ENCODE data around the gene FAM174B.

Gene FAM174B

GRCh38 chr15:92595506-92596381, 59.8 kb downstream of the FAM174B start:
- no peaks in the 10 kb centered on the region for H3K9me3 Mint-ChIP-seq
- H3K4me3 Mint-ChIP-seq: no peak overlapping the region
- H3K27ac Mint-ChIP-seq: no peak overlapping the region
- peaks cover 4% of the 10 kb centered on the region for H3K27me3 Mint-ChIP-seq
- peaks cover 2% of the 10 kb centered on the region for H3K4me1 Mint-ChIP-seq
- DNase-seq: no peak
- no peaks in the 10 kb centered on the region for H3K36me3 Mint-ChIP-seq (ENCODE audit: low read depth)
- no peak for ATAC-seq

DNA sequence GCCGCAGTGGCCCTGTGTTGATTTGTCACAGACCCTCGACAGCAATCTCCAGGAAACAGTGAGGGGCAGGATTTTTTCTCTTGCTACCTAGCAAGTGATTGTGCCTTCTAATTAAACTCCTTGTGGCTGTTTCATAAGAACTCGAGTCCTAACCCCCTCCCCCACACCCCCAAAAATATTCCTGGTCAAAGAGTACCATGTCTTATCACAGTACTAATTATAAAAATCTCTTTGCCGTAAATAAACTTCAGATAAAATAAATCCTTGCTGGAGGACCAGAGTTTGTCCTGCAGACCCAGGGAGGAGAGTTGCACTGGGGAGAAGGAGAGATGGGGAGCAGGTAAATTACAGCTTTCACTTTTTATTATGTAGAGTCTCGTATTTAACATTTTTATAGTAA, 64.3 kb downstream of the FAM174B start:
- no peak overlapping the region for H3K27ac Mint-ChIP-seq
- no peaks in the 10 kb centered on the region for H3K9me3 Mint-ChIP-seq

GRCh38 chr15:92586966-92587365, 68.6 kb downstream of the FAM174B start:
- ATAC-seq: no peak
- Mint-ChIP-seq H3K9me3 (no peaks in the 10 kb centered on the region), H3K4me3 (no peak overlapping the region), H3K4me1 (no peaks in the 10 kb centered on the region), H3K27me3 (no peaks in the 10 kb centered on the region), H3K36me3 (ENCODE audit: low read depth) (no peaks in the 10 kb centered on the region), H3K27ac (no peak overlapping the region)
- no peak for DNase-seq

More for the DNA sequence above, 64.3 kb downstream of the FAM174B start:
- no peak overlapping the region for H3K4me3 Mint-ChIP-seq
- no peaks in the 10 kb centered on the region for H3K36me3 Mint-ChIP-seq (ENCODE audit: low read depth)
- H3K27me3 Mint-ChIP-seq: peaks cover 2% of the 10 kb centered on the region
- ATAC-seq (no peak), DNase-seq (no peak)
- H3K4me1 Mint-ChIP-seq: no peaks in the 10 kb centered on the region

DNA sequence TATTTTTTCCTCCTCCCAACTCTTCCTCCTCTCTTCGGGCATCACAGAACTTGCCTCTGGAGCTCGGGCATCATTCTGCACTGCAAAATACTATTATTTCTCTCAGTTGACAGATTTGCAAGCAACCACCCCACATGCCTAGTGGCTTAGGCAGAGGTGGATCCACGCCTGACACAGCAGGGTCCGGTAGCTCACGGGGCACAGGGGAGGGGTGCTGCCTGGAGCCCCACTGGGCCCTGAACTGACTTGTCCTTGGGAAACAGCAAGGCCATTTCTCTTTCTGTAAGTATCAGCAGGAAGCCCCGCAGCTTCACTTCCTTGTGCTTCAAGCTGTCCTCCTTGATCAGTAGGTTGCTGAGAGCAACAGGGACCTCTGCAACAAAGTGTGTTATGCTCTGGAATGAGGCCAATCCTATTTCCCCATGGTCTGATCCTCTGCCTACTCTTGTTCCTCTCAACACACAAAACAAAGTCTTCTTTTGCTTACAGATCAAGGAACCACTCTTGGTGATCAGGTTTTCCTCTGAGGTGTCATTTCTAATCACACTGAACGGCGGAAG, 69.1 kb downstream of the FAM174B start:
- Mint-ChIP-seq H3K4me1 (no peaks in the 10 kb centered on the region), H3K4me3 (no peak overlapping the region), H3K36me3 (ENCODE audit: low read depth) (no peaks in the 10 kb centered on the region), H3K27me3 (no peaks in the 10 kb centered on the region), H3K9me3 (no peaks in the 10 kb centered on the region), H3K27ac (no peak overlapping the region)
- no peak for ATAC-seq
- no peak for DNase-seq

DNA sequence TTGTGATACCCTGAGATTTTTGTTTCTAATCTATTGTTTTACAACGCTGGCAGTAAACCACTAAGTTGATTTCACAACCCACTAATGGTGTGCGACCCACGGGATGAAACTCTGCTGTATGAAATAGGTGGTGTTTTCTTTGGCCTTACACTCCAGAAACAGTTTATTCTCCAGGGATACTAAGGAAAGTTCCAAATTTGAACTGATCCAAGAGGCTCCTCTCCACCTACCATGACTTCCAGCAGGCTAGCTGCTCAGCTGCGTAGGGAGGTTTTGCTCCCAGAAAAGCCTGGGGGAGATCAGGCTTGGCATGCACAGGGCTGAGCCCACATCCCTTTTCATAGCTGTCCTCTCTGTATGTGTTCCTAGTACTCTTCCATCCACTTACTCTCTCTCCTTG, 71.5 kb downstream of the FAM174B start:
- no peak for ATAC-seq
- no peak overlapping the region for H3K4me3 Mint-ChIP-seq
- no peaks in the 10 kb centered on the region for H3K36me3 Mint-ChIP-seq (ENCODE audit: low read depth)
- H3K27ac Mint-ChIP-seq: no peak overlapping the region
- no peaks in the 10 kb centered on the region for H3K4me1 Mint-ChIP-seq
- no peak for DNase-seq
- H3K9me3 Mint-ChIP-seq: no peaks in the 10 kb centered on the region
- peaks cover 3% of the 10 kb centered on the region for H3K27me3 Mint-ChIP-seq

DNA sequence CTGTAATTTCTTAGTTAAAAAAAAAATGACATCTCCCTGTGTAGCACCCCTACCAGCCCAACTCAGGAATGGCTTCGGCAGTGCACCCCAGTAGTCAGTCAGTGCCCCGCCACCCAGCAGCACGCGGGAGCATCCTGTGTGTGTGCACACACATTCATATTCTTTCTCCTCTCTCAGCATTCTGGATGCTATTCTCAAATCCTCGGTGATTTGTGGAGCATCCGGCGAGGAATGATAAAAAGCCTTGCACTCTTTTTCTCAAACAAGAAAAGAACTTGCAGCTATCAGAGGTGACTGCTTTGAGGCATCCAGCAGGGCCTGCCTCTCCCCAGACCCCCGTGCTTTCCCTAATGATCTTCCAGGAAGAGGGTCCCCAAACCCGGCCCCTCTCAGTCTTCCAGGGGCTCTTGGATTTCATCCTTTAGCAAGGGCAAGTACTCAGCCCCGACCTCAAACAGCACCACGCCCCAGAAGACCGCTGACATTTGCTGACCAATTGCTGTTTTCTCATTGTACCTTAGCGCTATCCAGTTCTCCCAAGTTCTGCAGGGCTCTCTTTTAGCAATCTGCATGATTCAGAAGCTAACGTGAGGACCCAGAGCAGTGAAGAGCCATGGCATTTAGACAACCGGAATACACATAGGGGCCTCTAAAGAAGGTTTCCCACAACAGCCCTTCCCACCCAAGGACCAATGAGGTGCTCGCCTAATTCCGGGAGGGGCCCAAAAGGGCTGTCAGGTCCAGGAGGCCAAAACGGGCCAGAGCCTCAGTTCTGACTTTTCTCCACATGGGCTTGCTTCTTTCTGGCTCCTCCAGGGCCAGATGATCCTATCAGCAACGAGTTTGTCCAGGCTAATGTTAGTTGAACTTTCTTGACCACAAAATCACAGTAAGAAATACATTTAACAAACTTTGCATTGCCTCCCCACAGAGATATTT, 72.2 kb downstream of the FAM174B start:
- Mint-ChIP-seq H3K4me3 (no peak overlapping the region), H3K4me1 (no peaks in the 10 kb centered on the region), H3K27ac (no peak overlapping the region), H3K27me3 (peaks cover 5% of the 10 kb centered on the region), H3K36me3 (ENCODE audit: low read depth) (no peaks in the 10 kb centered on the region), H3K9me3 (no peaks in the 10 kb centered on the region)
- ATAC-seq (no peak), DNase-seq (no peak)

- Mint-ChIP-seq H3K36me3 (ENCODE audit: low read depth) (no peaks in the 10 kb centered on the region), H3K4me3 (no peak overlapping the region), H3K27me3 (peaks cover 5% of the 10 kb centered on the region), H3K27ac (no peak overlapping the region), H3K4me1 (no peaks in the 10 kb centered on the region), H3K9me3 (no peaks in the 10 kb centered on the region)
- ATAC-seq (no peak), DNase-seq (no peak)
These were observed 73.4 kb downstream of the FAM174B start for GRCh38 chr15:92582206-92582605.

GRCh38 chr15:92580933-92581445, 74.6 kb downstream of the FAM174B start:
- Mint-ChIP-seq H3K36me3 (ENCODE audit: low read depth) (no peaks in the 10 kb centered on the region), H3K4me3 (no peak overlapping the region), H3K27ac (no peak overlapping the region), H3K27me3 (peaks cover 5% of the 10 kb centered on the region), H3K4me1 (no peaks in the 10 kb centered on the region), H3K9me3 (no peaks in the 10 kb centered on the region)
- DNase-seq: no peak
- no peak for ATAC-seq

DNA sequence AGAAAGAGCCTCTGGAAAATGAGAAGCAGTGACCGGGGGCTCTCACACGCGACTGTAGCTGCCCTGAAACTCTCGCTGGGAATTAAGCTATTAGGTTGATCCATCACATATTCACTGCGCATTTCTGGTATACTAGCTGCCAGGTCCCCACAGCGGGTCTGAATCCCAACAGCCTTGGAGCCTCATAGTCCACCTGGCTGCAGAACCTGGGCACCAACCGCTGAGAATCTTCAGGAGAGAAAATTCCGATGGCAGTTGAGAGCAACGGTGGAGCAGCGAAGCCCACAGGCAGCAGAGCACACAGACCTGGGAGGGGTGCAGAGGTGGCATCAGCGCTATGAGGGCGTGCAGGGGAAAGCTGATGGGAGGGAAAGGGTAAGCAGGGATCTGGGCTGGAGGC, 75.1 kb downstream of the FAM174B start:
- H3K4me3 Mint-ChIP-seq: no peak overlapping the region
- peaks cover 5% of the 10 kb centered on the region for H3K27me3 Mint-ChIP-seq
- H3K27ac Mint-ChIP-seq: no peak overlapping the region
- no peaks in the 10 kb centered on the region for H3K9me3 Mint-ChIP-seq
- H3K4me1 Mint-ChIP-seq: no peaks in the 10 kb centered on the region
- ATAC-seq (no peak), DNase-seq (no peak)
- H3K36me3 Mint-ChIP-seq (ENCODE audit: low read depth): no peaks in the 10 kb centered on the region

DNA sequence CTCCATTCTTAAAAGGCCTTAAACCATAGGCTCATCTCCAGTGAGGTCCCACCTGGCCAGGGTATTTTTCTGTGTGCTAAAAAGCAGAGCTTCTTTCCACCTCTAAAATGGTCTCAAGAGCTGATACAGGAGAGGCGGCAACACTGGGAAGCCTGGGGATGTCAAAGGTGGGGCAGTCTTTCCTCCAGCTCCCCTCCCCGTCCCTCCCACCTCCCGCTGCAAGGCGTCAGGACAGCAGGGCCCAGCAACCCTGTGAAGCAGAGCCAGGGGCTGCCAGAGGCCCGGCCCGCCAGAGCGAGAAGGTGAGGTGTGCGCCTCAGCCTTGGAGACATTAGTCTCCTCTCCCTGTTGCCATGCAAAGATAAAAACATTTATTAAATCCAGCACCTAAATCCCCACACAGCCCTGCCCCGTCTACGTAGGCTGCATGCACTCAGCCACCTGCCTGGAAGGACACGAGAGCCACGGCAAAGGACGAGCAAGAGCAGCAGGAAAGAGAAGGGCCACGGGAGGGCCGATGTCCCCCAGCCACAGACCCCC, 75.6 kb downstream of the FAM174B start:
- Mint-ChIP-seq H3K36me3 (ENCODE audit: low read depth) (no peaks in the 10 kb centered on the region), H3K9me3 (no peaks in the 10 kb centered on the region), H3K4me1 (no peaks in the 10 kb centered on the region), H3K4me3 (no peak overlapping the region), H3K27me3 (peaks cover 5% of the 10 kb centered on the region), H3K27ac (no peak overlapping the region)
- no peak for DNase-seq
- ATAC-seq: no peak

GRCh38 chr15:92579486-92579885, 76.1 kb downstream of the FAM174B start:
- peaks cover 5% of the 10 kb centered on the region for H3K27me3 Mint-ChIP-seq
- H3K9me3 Mint-ChIP-seq: no peaks in the 10 kb centered on the region
- no peak overlapping the region for H3K4me3 Mint-ChIP-seq
- ATAC-seq (no peak), DNase-seq (no peak)
- no peaks in the 10 kb centered on the region for H3K4me1 Mint-ChIP-seq
- H3K36me3 Mint-ChIP-seq (ENCODE audit: low read depth): no peaks in the 10 kb centered on the region
- H3K27ac Mint-ChIP-seq: no peak overlapping the region

GRCh38 chr15:92578096-92578835, 77.3 kb downstream of the FAM174B start:
- H3K27me3 Mint-ChIP-seq: peaks cover 7% of the 10 kb centered on the region
- DNase-seq: no peak
- no peak overlapping the region for H3K27ac Mint-ChIP-seq
- H3K4me3 Mint-ChIP-seq: no peak overlapping the region
- no peaks in the 10 kb centered on the region for H3K9me3 Mint-ChIP-seq
- no peaks in the 10 kb centered on the region for H3K4me1 Mint-ChIP-seq
- no peak for ATAC-seq
- no peaks in the 10 kb centered on the region for H3K36me3 Mint-ChIP-seq (ENCODE audit: low read depth)

- ATAC-seq (no peak), DNase-seq (no peak)
- Mint-ChIP-seq H3K27ac (no peak overlapping the region), H3K9me3 (no peaks in the 10 kb centered on the region), H3K36me3 (ENCODE audit: low read depth) (no peaks in the 10 kb centered on the region), H3K27me3 (peaks cover 7% of the 10 kb centered on the region), H3K4me1 (no peaks in the 10 kb centered on the region), H3K4me3 (no peak overlapping the region)
These were observed 78.9 kb downstream of the FAM174B start for GRCh38 chr15:92576597-92577200.
